Effector CD8-positive, alpha-beta T cell (primary cell): ENCODE results near the gene SLC35F3.

Experiments
- DNase-seq: peaks from one replicate; lab custom pipeline; 2025; lab: John Stamatoyannopoulos, UW

Gene SLC35F3

DNA sequence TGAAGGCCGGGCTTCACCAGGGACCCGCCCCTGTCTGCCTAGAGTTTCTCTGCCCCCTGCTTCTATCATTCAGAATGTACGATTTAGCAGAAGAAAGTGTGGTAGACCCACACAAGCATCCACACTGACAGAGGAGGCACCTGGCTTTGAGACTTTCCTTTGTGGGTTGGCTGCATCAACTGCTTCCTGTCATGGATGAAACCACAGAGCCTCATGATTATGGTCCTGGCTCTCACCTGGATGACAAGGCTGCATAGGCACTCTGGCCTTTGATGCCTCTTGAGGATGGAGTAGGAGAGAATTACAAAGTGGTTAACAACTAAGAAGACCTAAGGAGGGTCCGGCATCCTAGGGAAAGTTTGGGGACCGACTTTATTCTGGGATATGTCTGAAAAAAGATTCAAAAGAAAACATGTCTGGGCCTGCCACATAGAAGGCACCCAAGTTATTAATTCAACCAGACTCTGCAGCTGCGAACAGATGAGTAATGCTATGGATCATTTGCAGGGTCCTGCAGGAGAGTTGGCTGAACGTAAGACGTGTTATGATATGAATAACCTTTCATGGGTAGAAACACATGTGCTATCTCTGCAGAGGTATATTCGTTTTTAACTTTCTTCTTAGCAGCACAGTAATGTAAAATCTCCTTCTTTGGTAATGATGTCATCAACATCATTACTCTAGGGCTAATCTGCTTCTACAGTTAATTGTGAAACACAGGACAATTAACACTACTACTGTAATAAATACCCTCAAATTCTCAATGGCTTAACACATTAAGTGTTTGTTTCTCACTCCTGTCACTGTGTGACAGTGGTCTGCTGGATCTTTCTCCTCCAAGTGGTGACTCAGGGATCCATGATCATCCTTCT is 136.2 kb downstream of the SLC35F3 start:
- DNase-seq, result no peak

- DNase-seq, result no peak
Observed at GRCh38 chr1:234044079-234044478, 139.6 kb downstream of the SLC35F3 start.

DNA sequence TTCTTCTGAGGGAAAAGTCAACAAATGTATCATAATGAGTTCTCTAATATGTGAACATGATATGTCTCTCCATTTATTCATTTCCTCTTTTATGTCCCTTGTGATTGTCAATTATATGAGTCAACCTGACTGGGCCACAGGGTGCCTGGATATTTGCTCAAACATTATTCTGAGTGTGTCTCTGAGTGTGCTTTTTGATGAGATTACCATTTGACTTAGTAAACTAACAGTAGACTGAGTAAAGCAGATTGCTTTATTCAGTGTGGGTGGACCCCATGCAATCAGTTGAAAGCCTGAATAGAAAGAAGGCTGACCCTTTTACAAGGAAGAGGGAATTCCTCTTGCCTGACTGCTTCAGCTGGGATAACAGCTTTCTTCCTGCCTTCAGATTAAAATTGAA is 142.6 kb downstream of the SLC35F3 start:
- no peak for DNase-seq

GRCh38 chr1:234062166-234062565 is 157.7 kb downstream of the SLC35F3 start:
- no peak for DNase-seq

GRCh38 chr1:234065794-234066447 is 161.4 kb downstream of the SLC35F3 start:
- peak; percentile 57 for DNase-seq

DNA sequence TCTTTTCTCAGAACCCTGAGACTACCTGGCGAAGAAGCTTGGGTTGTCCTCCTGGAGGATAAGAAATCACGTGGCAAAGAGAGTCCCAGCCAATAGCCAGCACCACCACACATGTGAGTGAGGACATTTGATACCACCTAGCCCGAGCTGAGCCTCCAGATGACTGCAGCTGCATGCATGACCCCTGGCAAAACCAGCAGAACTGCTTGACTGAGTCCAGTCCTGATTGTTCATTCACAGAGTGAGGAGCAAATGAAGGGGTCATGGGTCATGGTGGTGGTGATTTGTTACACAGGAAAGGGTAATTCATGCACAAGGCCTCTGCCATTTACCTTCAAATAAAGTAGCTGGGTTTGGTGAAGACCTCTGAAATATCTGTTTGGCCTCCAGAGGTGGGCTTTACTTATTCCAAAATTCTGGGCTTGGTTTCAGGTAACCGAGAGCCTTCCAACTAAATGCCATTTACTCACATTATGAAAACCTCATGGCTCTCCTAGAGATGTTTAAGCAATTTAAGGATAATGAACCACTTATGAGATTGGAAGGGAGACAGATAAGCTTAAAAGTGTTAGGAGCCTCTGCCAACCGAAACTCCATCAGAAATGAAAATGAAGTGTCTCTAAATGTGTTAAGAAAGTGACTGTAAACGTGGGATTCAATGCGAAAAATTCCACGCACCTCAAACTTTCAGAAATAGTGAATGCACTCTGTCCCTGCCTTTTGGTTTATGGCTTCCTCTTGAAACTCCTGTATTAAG is 163.3 kb downstream of the SLC35F3 start:
- no peak for DNase-seq

DNA sequence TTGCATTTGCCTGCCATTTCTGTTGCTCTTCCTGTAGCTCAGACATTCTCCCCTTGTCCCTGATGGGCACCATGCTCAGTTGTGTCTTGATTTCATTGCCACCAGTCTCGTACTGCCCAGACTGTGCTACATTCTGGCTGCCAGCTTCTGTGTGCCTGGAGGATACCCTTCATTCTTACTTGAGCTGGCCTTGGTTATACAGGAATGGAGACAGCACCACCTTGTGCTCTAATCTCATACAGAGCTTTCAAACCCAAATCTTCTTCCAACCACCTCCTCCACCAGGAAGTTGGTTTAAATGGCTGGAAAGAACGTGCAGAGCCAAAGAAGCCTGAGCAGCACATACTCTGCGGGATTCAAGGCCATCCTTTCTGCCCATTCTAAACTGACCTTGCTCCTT is 165.3 kb downstream of the SLC35F3 start:
- no peak for DNase-seq

- DNase-seq, result no peak
Observed at GRCh38 chr1:234072793-234073192, 168.3 kb downstream of the SLC35F3 start.

DNA sequence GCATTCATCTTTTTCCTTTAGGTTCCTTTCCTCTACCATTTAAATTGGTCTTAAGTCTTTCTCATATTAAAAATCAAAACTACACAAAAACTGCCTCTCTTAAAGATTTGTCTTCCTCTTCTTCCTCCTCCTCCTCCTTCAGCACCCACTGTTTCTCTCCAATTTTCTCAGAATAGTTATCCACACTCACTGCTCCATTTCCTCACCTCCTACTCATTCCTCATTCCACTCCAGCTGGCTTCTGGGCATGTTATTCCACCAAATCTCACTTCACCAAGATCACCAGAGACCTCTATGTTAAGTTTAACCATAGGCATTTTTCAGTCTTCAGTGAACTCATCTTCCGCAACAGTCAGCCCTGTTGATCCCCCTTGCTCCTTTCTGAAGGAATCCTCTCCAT is 173.7 kb downstream of the SLC35F3 start:
- DNase-seq, result no peak

GRCh38 chr1:234079896-234080295 is 175.4 kb downstream of the SLC35F3 start:
- no peak for DNase-seq

GRCh38 chr1:234083460-234083859 is 179.0 kb downstream of the SLC35F3 start:
- no peak for DNase-seq

DNA sequence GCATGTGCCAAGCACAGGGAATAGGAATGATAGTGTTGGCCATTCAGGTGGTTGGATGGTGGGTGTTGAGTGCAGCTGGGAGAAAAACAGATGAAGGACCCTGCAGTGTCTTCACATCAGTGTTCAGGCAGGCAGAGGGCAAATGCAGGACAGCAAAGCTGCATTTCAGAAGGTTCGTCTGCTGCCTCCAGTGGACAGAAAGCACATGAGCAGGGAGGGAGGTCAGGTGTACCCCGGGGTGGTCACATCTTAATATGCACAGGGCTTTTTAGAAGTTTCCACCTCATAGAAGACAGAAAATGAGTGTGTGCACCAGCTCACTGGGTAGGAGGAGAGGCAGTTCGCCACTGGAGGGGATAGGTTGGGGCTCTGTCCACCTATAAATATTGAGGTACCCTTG is 184.9 kb downstream of the SLC35F3 start:
- DNase-seq, result no peak

DNA sequence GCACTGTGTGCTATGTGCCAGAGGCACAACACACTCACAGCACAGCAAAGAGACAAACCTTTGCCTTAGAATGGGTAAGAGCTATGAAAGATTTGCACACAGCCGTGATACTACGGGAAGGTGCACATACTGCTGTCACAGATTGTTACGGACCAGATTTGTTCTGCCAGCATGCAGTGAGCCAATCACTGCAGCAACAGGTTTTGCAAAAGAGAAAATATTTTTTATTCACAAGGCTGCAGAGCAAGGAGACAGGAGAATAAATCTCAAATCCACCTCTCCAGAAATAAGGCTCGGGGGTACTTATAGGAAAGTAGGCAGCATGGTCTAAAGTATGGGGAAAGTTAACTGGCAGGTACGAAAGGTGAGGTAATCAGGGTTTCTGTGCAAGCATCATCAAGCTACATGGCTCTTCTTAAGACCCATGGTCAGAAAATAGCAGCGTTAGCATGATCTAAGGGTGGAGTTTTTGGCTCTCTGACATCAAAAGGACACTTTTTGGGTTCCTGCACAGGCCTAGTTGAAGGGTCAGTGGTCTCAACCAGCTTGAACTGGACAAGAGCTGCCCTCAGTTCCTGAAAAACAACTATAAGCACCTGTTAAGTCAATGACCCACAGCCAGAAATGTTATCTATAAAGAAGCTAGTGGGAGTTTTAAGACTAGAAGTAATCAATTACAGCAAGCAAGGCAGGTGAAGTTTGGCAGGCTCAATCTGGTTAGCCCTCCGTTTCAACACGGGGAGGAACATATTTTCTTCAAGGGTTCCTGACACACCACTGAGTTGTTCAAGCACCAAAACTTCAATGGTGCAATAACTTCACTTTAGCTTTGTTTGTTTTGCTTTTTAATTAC is 186.0 kb downstream of the SLC35F3 start:
- no peak for DNase-seq

DNA sequence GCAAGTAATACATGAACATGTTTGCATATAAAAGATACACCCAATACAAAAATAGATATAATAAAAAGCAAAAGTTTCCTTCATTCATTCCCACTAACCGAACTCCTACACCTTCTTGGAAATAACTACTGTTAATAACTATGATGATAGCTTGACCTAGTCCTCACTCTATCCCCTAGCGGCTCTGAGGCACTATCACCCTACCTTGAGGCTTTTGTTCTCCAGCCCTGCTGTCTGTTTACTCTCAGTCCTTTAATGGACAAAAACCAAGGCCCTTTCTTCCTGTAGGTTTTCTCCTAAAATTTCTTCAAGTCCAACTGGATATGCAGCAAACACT is 186.6 kb downstream of the SLC35F3 start:
- DNase-seq, result no peak

DNA sequence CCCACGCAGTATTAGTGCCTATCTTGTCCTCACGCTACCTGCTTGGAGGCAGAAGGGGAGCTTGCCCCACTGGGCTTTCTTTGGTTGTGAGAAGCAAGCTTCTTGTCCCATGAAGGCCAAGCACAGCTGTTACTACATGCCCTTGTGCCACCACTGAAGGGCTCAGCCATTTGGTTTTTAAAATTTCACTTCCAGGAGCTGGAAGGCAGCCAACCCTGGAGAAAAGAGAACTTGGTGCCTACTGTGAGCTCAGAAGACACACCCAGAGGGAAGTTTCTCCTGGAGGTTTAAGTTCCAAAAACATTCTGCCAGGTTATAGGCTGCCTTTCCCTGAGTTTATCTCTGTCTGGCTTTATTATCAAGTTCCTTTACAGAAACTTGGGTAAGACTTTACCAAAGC is 187.4 kb downstream of the SLC35F3 start:
- DNase-seq, result no peak

DNA sequence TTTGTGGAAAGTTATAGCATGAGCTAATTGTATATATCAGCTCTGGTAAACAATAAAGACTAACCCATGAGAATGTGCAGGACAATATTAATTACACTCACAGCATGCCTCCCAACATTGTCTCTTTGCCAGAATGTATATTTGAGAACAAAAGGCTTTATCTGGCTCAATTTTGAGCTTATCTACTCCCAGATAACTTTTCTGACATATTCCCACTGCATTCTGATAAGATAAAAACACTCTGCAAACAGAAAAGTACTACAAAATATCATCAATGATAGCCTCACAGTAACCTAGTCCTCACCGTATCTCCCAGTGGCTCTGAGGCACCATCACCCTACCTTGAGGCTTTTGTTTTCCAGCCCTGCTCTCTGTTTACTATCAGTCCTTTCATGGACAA is 188.6 kb downstream of the SLC35F3 start:
- DNase-seq, result no peak

DNA sequence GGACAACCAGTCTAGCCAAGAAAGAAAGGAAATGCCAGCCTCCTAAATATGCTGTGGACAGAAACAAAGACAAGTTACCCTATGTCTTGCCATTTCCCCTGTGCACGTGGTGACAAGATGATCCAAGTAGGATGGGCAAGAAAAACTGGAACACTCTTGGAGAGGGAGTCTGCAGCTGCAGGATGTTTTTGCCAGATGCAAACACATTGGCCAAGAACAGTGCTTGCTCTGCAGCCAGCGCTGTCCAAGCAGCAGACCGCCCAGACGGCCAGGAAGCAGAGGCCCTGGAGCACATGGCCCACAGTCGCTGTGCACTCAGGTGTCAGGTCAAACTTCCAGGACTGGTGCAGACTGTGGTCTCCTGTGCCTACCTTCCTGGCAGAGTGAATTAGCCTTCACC is 189.3 kb downstream of the SLC35F3 start:
- DNase-seq, result no peak

DNA sequence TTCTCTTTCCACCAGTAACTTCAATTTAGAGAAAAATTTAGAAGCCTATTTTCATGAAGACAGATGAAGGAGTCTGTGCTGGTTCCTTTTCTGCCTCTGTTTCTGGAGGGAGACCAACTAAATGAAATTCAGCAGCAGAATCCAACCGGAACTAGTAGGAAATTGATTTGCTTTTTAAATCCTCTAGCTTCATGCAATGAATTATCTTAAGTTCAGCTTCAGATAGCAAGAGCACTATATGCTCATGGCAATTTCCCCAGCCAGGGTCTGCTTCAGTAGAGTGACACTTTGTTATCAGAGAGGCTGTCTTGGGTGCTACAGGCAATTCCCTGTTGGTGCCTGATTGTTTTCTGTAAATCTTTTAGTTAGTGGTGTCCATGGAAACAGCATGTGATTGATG is 189.7 kb downstream of the SLC35F3 start:
- no peak for DNase-seq

DNA sequence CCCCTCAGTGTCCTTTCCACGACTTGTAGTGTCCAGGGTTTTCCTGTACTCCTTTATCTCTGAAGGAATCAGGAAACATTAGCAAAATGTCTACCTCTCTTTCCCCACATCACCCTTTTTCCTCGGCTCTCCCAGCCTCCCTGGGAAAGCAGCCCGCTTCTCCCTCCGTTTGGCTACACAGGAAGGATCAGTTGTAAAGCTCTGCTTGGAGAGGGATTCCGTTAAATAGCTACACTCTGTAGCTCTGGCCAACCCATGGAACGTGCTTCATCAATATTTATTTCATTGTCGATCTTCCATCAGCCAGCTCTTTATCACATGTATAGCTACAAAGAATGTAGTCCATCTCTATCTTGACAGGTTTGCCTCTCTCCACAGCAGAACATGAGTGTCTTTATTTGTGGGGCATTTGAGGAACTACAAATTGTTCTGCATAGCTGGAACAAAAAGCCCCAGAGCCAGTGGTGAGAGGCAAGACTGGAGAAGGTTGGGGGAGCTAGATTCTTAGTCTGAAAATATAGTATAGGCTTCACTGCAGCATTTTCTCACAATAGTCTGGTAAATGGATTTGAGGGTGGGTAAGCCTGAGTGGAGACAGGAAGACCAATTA is 191.8 kb downstream of the SLC35F3 start:
- no peak for DNase-seq

GRCh38 chr1:234102583-234102982 is 198.1 kb downstream of the SLC35F3 start:
- DNase-seq, result no peak

- no peak for DNase-seq
Observed at GRCh38 chr1:234103198-234103597, 198.7 kb downstream of the SLC35F3 start.

- no peak for DNase-seq
Observed at GRCh38 chr1:234106032-234106431, 201.6 kb downstream of the SLC35F3 start.
